HEK293T (cell line): Measurements from ENCODE around the gene HK1.
A peak's percentile ranks its signal among the peaks of the same experiment; 100 is the strongest.
"Not testable (repeated sequence)": the region's sequence is repeated elsewhere in the genome, so short reads cannot be mapped to it uniquely, and the experiment has no call there.

Experiments
- CTCF ChIA-PET: fragments of 350-600 bp; formaldehyde crosslinking; extraction: SDS; loops from one replicate; lab custom pipeline; 2021; ENCODE audit warnings: antibody characterized with exemption, inconsistent platforms; lab: Yijun Ruan, JAX
- POLR2A ChIA-PET: fragments of 350-600 bp; formaldehyde crosslinking; extraction: SDS; loops from one replicate; lab custom pipeline; 2020; ENCODE audit warnings: antibody characterized with exemption, inconsistent platforms; lab: Yijun Ruan, JAX
- DNase-seq: peaks from one replicate; pipeline ENCODE4 v3.0.0; 2012; ENCODE audit warnings: mixed read lengths; ENCODE audit errors: extremely low spot score
- ARNT ChIP-seq: fragments of 450-650 bp; IDR thresholded peaks from 2 replicates; pipeline ENCODE4 v1.6.1; 2017; ENCODE audit warnings: mild to moderate bottlenecking
- BHLHE40 ChIP-seq: fragments of 450-650 bp; IDR thresholded peaks from 2 replicates; pipeline ENCODE4 v1.6.1; 2016; ENCODE audit warnings: mild to moderate bottlenecking, moderate library complexity, borderline replicate concordance
- CTBP1 ChIP-seq: fragments of 450-650 bp; IDR thresholded peaks from 2 replicates; pipeline ENCODE4 v1.6.1; 2016; ENCODE audit warnings: borderline replicate concordance
- ELF4 ChIP-seq: fragments of 450-650 bp; IDR thresholded peaks from 2 replicates; pipeline ENCODE4 v1.6.1; 2017; ENCODE audit warnings: antibody characterized with exemption
- FOXA1 ChIP-seq: fragments of 450-650 bp; IDR thresholded peaks from 2 replicates; pipeline ENCODE4 v1.6.1; 2016; ENCODE audit warnings: mild to moderate bottlenecking
- FOXK2 ChIP-seq: fragments of 450-650 bp; IDR thresholded peaks from 2 replicates; pipeline ENCODE4 v1.6.1; 2016; ENCODE audit warnings: mild to moderate bottlenecking
- FOXM1 ChIP-seq: fragments of 450-650 bp; IDR thresholded peaks from 2 replicates; pipeline ENCODE4 v1.6.1; 2017; ENCODE audit warnings: mild to moderate bottlenecking, borderline replicate concordance
- HDGF ChIP-seq: fragments of 450-650 bp; IDR thresholded peaks from 2 replicates; pipeline ENCODE4 v1.6.1; 2017; ENCODE audit warnings: antibody characterized with exemption, borderline replicate concordance
- L3MBTL2 ChIP-seq: fragments of 450-650 bp; conservative IDR thresholded peaks from 2 replicates; pipeline ENCODE4 v1.6.1; 2016; ENCODE audit warnings: mild to moderate bottlenecking
- LEF1 ChIP-seq: fragments of 450-650 bp; IDR thresholded peaks from 2 replicates; pipeline ENCODE4 v1.6.1; 2017; ENCODE audit warnings: mild to moderate bottlenecking, borderline replicate concordance
- NFRKB ChIP-seq: fragments of 450-650 bp; IDR thresholded peaks from 2 replicates; pipeline ENCODE4 v1.6.1; 2016; ENCODE audit warnings: mild to moderate bottlenecking, moderate library complexity
- SP1 ChIP-seq: fragments of 450-650 bp; IDR thresholded peaks from 2 replicates; pipeline ENCODE4 v1.6.1; 2017
- SUZ12 ChIP-seq: fragments of 450-650 bp; IDR thresholded peaks from 2 replicates; pipeline ENCODE4 v1.6.1; 2016; ENCODE audit warnings: mild to moderate bottlenecking
- ZNF384 ChIP-seq: fragments of 450-650 bp; IDR thresholded peaks from 2 replicates; pipeline ENCODE4 v1.6.1; 2016
- TF ChIP-seq, protein P1 (sequence below): fragments of 450-650 bp; IDR thresholded peaks from 2 replicates; pipeline ENCODE4 v1.6.1; 2016

Gene HK1

GRCh38 chr10:69321039-69321715 lies 42.9 kb downstream of the HK1 start:
- ChIA-PET POLR2A (no interaction called here), CTCF (no interaction called here)
- no peak for DNase-seq
- no peak for TF ChIP-seq ARNT
- TF ChIP-seq ZNF384: no peak
- TF ChIP-seq, protein P1, sequence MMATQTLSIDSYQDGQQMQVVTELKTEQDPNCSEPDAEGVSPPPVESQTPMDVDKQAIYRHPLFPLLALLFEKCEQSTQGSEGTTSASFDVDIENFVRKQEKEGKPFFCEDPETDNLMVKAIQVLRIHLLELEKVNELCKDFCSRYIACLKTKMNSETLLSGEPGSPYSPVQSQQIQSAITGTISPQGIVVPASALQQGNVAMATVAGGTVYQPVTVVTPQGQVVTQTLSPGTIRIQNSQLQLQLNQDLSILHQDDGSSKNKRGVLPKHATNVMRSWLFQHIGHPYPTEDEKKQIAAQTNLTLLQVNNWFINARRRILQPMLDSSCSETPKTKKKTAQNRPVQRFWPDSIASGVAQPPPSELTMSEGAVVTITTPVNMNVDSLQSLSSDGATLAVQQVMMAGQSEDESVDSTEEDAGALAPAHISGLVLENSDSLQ: no peak
- TF ChIP-seq FOXA1: no peak

DNA sequence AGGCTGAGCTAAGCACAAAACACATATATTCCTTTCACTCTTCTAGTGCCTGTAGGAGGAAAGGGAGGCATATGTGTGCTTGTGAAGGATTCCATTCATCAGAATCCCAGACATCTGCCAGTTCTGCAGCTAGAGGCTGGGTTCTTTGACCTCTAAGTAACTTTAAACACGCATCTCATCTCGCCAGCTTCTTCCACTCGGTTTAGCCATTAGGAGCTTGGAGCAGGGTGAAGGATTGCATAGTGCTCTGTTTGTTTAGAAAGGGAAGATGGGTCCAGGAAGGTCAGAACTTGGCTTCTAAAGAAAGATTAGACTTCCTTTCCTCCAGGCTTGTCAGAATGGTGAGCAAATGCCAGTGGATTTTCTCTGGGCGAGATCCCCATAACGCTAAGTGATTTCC lies 43.6 kb downstream of the HK1 start:
- ChIA-PET POLR2A (no interaction called here), CTCF (no interaction called here)
- TF ChIP-seq L3MBTL2 (no peak), HDGF (no peak), NFRKB (no peak), CTBP1 (no peak)
- no peak for DNase-seq

GRCh38 chr10:69322346-69322745 lies 44.0 kb downstream of the HK1 start:
- POLR2A ChIA-PET: interaction anchor here (0.6 kb wide), 1 partner anchor 1600 kb away, joined by 3 read pairs; no protein-coding TSS in a partner anchor
- CTCF ChIA-PET, DNase-seq: not testable (repeated sequence)

- ChIA-PET POLR2A (interaction anchor here (0.7 kb wide), 1 partner anchor 9 kb away, joined by 3 read pairs; no protein-coding TSS in a partner anchor), CTCF (no interaction called here)
- no peak for DNase-seq
- no peak for TF ChIP-seq CTBP1
- TF ChIP-seq, protein P1: no peak
Measured at GRCh38 chr10:69323622-69324021, 45.3 kb downstream of the HK1 start.

- CTCF ChIA-PET: no interaction called here
- POLR2A ChIA-PET: interaction anchor here (0.9 kb wide), 1 partner anchor 12 kb away, joined by 3 read pairs; no protein-coding TSS in a partner anchor
- TF ChIP-seq LEF1 (no peak), SUZ12 (no peak), FOXM1 (no peak), FOXK2 (no peak), NFRKB (no peak), CTBP1 (no peak), ELF4 (no peak), BHLHE40 (no peak)
- no peak for DNase-seq
Measured at GRCh38 chr10:69324583-69324982, 46.3 kb downstream of the HK1 start.

GRCh38 chr10:69325637-69326523 lies 47.6 kb downstream of the HK1 start:
- DNase-seq: peak; percentile 51
- TF ChIP-seq ZNF384: peak; percentile 79
- peak; percentile 64 for TF ChIP-seq L3MBTL2
- POLR2A ChIA-PET: not testable (repeated sequence)
- CTCF ChIA-PET: interaction anchor here (0.6 kb wide), 1 partner anchor 126 kb away, joined by 4 read pairs; no protein-coding TSS in a partner anchor

DNA sequence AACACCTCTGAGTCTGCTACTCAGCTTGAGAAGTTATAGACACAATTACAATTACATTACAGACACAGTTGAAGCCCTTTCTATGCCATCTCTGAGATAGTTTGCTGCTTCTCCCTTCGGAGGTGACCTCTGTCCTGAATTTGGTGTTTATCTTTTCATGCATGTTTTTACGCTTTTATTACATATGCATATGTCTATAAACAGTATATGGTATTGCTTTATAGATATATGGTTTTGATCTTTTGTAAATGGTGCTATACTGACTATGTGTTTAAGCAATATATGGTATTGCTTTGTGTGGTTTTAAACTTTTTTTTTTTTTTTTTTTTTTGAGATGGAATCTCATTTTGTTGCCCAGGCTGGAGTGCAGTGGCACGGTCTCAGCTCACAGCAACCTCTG lies 48.4 kb downstream of the HK1 start:
- TF ChIP-seq SP1 (no peak), SUZ12 (no peak), L3MBTL2 (no peak), FOXM1 (no peak), BHLHE40 (no peak), ZNF384 (no peak), FOXK2 (no peak)
- no peak for DNase-seq
- CTCF ChIA-PET: interaction anchor here (0.6 kb wide), 1 partner anchor 186 kb away, joined by 3 read pairs; no protein-coding TSS in a partner anchor
- POLR2A ChIA-PET: no interaction called here
